Ishikawa (cell line): ENCODE measurements around the gene CDK12.

ENCODE experiments used
- CEBPB ChIP-seq: IDR thresholded peaks from 2 replicates; pipeline ENCODE4 v1.6.1; 2012
- CREB1 ChIP-seq: IDR thresholded peaks from 2 replicates; pipeline ENCODE4 v1.6.1; 2012; ENCODE audit warnings: low read depth
- EGR1 ChIP-seq: IDR thresholded peaks from 2 replicates; pipeline ENCODE4 v1.6.1; 2012
- EP300 ChIP-seq: IDR thresholded peaks from 2 replicates; pipeline ENCODE4 v1.6.1; 2012; ENCODE audit warnings: borderline replicate concordance
- FOXM1 ChIP-seq: IDR thresholded peaks from 2 replicates; pipeline ENCODE4 v1.6.1; 2012; ENCODE audit warnings: low read depth, borderline replicate concordance
- MAX ChIP-seq: IDR thresholded peaks from 2 replicates; pipeline ENCODE4 v1.6.1; 2012
- NFIC ChIP-seq: IDR thresholded peaks from 2 replicates; pipeline ENCODE4 v1.6.1; 2012
- RAD21 ChIP-seq: IDR thresholded peaks from 2 replicates; pipeline ENCODE4 v1.6.1; 2012; ENCODE audit warnings: low read depth
- REST ChIP-seq: IDR thresholded peaks from 2 replicates; pipeline ENCODE4 v1.6.1; 2012; ENCODE audit warnings: low read depth, mild to moderate bottlenecking
- TAF1 ChIP-seq: IDR thresholded peaks from 2 replicates; pipeline ENCODE4 v1.6.1; 2012; ENCODE audit warnings: low read depth, mild to moderate bottlenecking
- TCF12 ChIP-seq: IDR thresholded peaks from 2 replicates; pipeline ENCODE4 v1.6.1; 2012; ENCODE audit warnings: low read depth
- TEAD4 ChIP-seq: IDR thresholded peaks from 2 replicates; pipeline ENCODE4 v1.6.1; 2012
- USF1 ChIP-seq: IDR thresholded peaks from 2 replicates; pipeline ENCODE4 v1.6.1; 2012
- YY1 ChIP-seq: IDR thresholded peaks from 2 replicates; pipeline ENCODE4 v1.6.1; 2012; ENCODE audit warnings: low read depth
- ZBTB7A ChIP-seq: IDR thresholded peaks from 2 replicates; pipeline ENCODE4 v1.6.1; 2012; ENCODE audit warnings: low read depth

CDK12 gene

GRCh38 chr17:39450847-39451581, 10.3 kb upstream of the CDK12 start, which contains the start of gene MED1:
TSS of gene MED1 (minus strand) at chr17:39451263. CDS start at chr17:39451062, 201 bp downstream.
- TF ChIP-seq CREB1 = 0 out of 2 replicates have a peak, but pooled peaks have one; percentile 6
- no peak for TF ChIP-seq ZBTB7A
- TF ChIP-seq TCF12 = peak; percentile 16; the same call in 1 of the 2 replicates
- TF ChIP-seq MAX = peak; percentile 81
- peak; percentile 93 for TF ChIP-seq TAF1
- peak; percentile 26; the same call in 1 of the 2 replicates for TF ChIP-seq CEBPB
- no peak for TF ChIP-seq FOXM1
- TF ChIP-seq YY1 = peak; percentile 96

GRCh38 chr17:39455919-39456318, 5.4 kb upstream of the CDK12 start:
- no peak for TF ChIP-seq EP300
- no peak for TF ChIP-seq YY1
- no peak for TF ChIP-seq MAX
- no peak for TF ChIP-seq RAD21
- no peak for TF ChIP-seq TAF1
- no peak for TF ChIP-seq CEBPB
- TF ChIP-seq TCF12 = no peak
- no peak for TF ChIP-seq REST
- TF ChIP-seq EGR1 = no peak
- no peak for TF ChIP-seq ZBTB7A
- TF ChIP-seq CREB1 = no peak
- no peak for TF ChIP-seq FOXM1
- TF ChIP-seq NFIC = no peak

- TF ChIP-seq RAD21 (no peak), EP300 (no peak), NFIC (no peak), EGR1 (no peak), CREB1 (no peak), USF1 (no peak), REST (no peak), CEBPB (no peak), TEAD4 (no peak), MAX (no peak)
These were observed 762 bp downstream of the CDK12 start for GRCh38 chr17:39461926-39462569.

- TF ChIP-seq RAD21 = no peak
- no peak for TF ChIP-seq TCF12
- no peak for TF ChIP-seq CEBPB
- no peak for TF ChIP-seq FOXM1
- no peak for TF ChIP-seq ZBTB7A
These were observed 1.5 kb downstream of the CDK12 start for GRCh38 chr17:39462631-39463375.

GRCh38 chr17:39473310-39473709, 12.0 kb downstream of the CDK12 start:
- peak; percentile 19; the same call in 1 of the 2 replicates for TF ChIP-seq REST
- no peak for TF ChIP-seq TCF12
